OCI-LY7 (cell line): ENCODE data around the gene IRAK1. TPM values are rescaled to one million over a fixed set of nuclear protein-coding genes. Genes with fewer than 3 reads are reported as not detected.

ENCODE experiments used
- Bru-seq: library from RNA; stranded (reverse); fragments of 400-500 nt; gene quantifications from one replicate; lab custom pipeline; 2021; lab: Mats Ljungman, UMichigan
- BruChase-seq, 2 experiments: library from RNA; stranded (reverse); fragments of 400-500 nt; gene quantifications; one replicate each; lab custom pipeline; 2021; lab: Mats Ljungman, UMichigan
- BruUV-seq: library from RNA; stranded (reverse); fragments of 400-500 nt; replicated peaks from 2 replicates; lab custom pipeline; 2021; lab: Mats Ljungman, UMichigan
- CTCF ChIA-PET: fragments of 300-600 bp; sonication (Branson Sonifier 250); formaldehyde crosslinking; loops from one replicate; lab custom pipeline; 2022; ENCODE audit warnings: antibody characterized with exemption; ENCODE audit not compliant: unreplicated experiment; lab: Charles Lee
- POLR2A ChIA-PET: fragments of 300-600 bp; sonication (Branson Sonifier 250); formaldehyde crosslinking; loops from one replicate; lab custom pipeline; 2022; ENCODE audit warnings: antibody characterized with exemption; lab: Charles Lee
- DNase-seq: peaks from one replicate; pipeline ENCODE4 v3.0.0-alpha.2; 2015; ENCODE audit warnings: low spot score
- H2AFZ ChIP-seq: fragments of 200-600 bp; sonication (generic), shearing (Covaris generic); 2 replicates; pipeline ENCODE4 v1.6.1; 2014; ENCODE audit warnings: mild to moderate bottlenecking, antibody characterized with exemption, low read length, moderate library complexity
- H3K27ac ChIP-seq: fragments of 200-600 bp; sonication (generic); 2 replicates; pipeline ENCODE4 v1.5.1; 2014; ENCODE audit warnings: mixed run types, low read depth, mild to moderate bottlenecking, moderate library complexity, low read length, inconsistent platforms; ENCODE audit not compliant: poor library complexity, severe bottlenecking
- H3K36me3 ChIP-seq: fragments of 200-600 bp; sonication (generic); 2 replicates; pipeline ENCODE4 v1.6.1; 2014; ENCODE audit warnings: mild to moderate bottlenecking, antibody characterized with exemption, low read length, moderate library complexity, mixed read lengths; ENCODE audit not compliant: insufficient read depth
- H3K4me1 ChIP-seq: fragments of 200-600 bp; sonication (generic); 2 replicates; pipeline ENCODE4 v1.5.1; 2014; ENCODE audit warnings: mild to moderate bottlenecking, low read length; ENCODE audit not compliant: insufficient read depth, poor library complexity, severe bottlenecking
- H3K4me2 ChIP-seq: fragments of 200-600 bp; sonication (generic); 2 replicates; pipeline ENCODE4 v1.6.1; 2014; ENCODE audit warnings: mild to moderate bottlenecking, low read length
- H3K4me3 ChIP-seq: fragments of 200-600 bp; sonication (generic); 2 replicates; pipeline ENCODE4 v1.5.1; 2014; ENCODE audit warnings: mild to moderate bottlenecking, low read depth, low read length; ENCODE audit not compliant: poor library complexity, severe bottlenecking
- H3K79me2 ChIP-seq: fragments of 200-600 bp; sonication (generic); 2 replicates; pipeline ENCODE4 v1.6.1; 2016; ENCODE audit warnings: low read depth, mild to moderate bottlenecking, low read length, moderate library complexity, mixed read lengths; ENCODE audit not compliant: insufficient read depth
- H3K9me2 ChIP-seq: fragments of 200-600 bp; sonication (generic); 2 replicates; pipeline ENCODE4 v1.6.1; 2016; ENCODE audit warnings: mild to moderate bottlenecking, low read length, mixed read lengths; ENCODE audit not compliant: insufficient read depth
- H3K9me3 ChIP-seq: fragments of 200-600 bp; sonication (generic); 2 replicates; pipeline ENCODE4 v1.6.1; 2014; ENCODE audit warnings: mild to moderate bottlenecking, mixed run types, low read length, mixed read lengths
- H4K20me1 ChIP-seq: fragments of 200-600 bp; sonication (generic); 2 replicates; pipeline ENCODE4 v1.6.1; 2014; ENCODE audit warnings: mild to moderate bottlenecking, antibody characterized with exemption, low read length, moderate library complexity, mixed read lengths; ENCODE audit not compliant: insufficient read depth
- EZH2phosphoT487 ChIP-seq: fragments of 200-600 bp; sonication (generic); IDR thresholded peaks from 2 replicates; pipeline ENCODE4 v1.6.1; 2018; ENCODE audit warnings: low read depth, borderline replicate concordance, mild to moderate bottlenecking, mixed run types, antibody characterized with exemption, low read length, moderate library complexity, mixed read lengths
- intact Hi-C: fragments of 100-400 bp; cut with micrococcal nuclease; formaldehyde crosslinking; loops from one replicate; pipeline ENCODE4 v1.10.0; 2022; ENCODE audit not compliant: unreplicated experiment
- long read RNA-seq: library from polyadenylated mRNA; stranded (forward); transcript quantifications from one replicate; pipeline ENCODE4 v2.0.0, GENCODE V29; 2022
- total RNA-seq, 2 experiments: library from RNA; depleted of rRNA in 1 of 2; stranded (reverse); fragments of >200 nt in 1 of 2; shearing (Covaris generic) in 1 of 2; gene quantifications; 2 replicates each; pipeline ENCODE4 v1.2.3, GENCODE V29; 2014 to 2022
- TF ChIP-seq, protein P1 (sequence below): fragments of 200-600 bp; sonication (generic); conservative IDR thresholded peaks from 2 replicates; pipeline ENCODE4 v1.5.1; 2014; ENCODE audit warnings: mild to moderate bottlenecking, antibody characterized with exemption, low read length, moderate library complexity, mixed read lengths

The IRAK1 gene
- total RNA-seq (2014; rRNA removed; shearing (Covaris generic)) (56.8 and 75.5 TPM in 2 replicates), total RNA-seq (2022) (119 and 136 TPM in 2 replicates), Bru-seq, nascent RNA (percentile 74 among the genes with signal in this experiment), BruChase-seq, experiment 1, labeled RNA remaining after a 6-hour chase (percentile 96 among the genes with signal in this experiment), BruChase-seq, experiment 2, labeled RNA remaining after a 2-hour chase (percentile 89 among the genes with signal in this experiment)
- long read RNA-seq, transcript IRAK1-205 (13 exons, 2,127 nt) = minor isoform, 6 of 248 reads
- long read RNA-seq, transcript IRAK1-203 (14 exons, 3,666 nt) = major isoform, 132 of 248 reads
- long read RNA-seq, transcript IRAK1-204 (14 exons, 2,049 nt) = minor isoform, 13 of 248 reads
- long read RNA-seq, partial matches to known transcripts = 56 of 248 reads
- long read RNA-seq, other reads (novel, unspliced or antisense) = 40 of 248 reads

DNA sequence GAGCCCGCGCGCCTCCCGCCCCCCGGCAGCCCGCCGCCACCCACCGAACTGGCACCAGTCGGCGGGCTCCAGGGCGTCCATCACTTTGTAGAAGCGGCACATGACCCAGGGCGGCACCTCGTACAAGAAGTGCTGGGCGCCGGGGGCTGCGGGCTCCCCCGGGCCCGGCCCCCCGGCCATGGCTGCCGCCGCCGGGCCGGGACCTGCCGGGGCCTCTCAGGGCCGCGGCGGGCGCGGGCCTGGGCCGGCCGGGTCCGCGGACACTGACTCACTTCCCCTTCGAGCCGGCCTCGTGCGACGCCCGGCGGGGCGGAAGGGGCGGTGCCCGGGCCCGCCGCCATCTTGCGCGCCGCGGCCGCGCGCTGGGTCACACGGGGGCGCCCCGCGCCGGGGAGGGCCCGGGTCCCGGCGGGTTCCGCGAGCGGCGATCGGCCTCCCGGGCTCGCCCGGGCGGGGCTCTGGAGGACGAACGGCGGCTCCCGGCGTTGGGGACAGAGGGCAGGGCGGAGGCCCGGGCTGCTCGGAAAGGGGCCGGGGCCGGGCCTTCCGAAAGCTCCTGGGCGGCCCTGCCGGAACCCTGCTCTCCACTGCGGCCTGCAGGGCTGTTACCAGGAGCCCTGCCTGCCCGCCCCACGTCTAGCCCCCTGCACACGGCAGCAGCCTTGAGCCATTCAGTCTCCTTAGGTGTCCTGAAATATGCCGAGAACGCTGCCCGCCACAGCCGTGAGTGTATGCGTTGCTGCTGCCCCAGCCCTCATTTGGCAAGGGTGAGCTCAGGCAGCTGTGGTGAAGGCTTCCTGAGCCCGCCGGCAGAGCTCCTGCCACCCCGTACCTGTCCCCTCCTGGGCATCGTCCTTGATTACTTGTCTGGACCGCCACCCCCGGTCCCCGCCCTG is at the start of gene IRAK1:
IRAK1 (minus strand) TSS at position 270 of the 896 bp plus-strand sequence; CDS start at position 180, 90 bp downstream.
- H3K9me2 ChIP-seq = no peaks in the 10 kb centered on the region; the same call in 1 of the 2 replicates
- no peaks in the 10 kb centered on the region for H3K9me3 ChIP-seq
- ChIA-PET POLR2A (interaction anchor here (1.3 to 1.7 kb wide), 2 partner anchors 22 to 91 kb away, joined by 3 to 5 read pairs; no protein-coding TSS in a partner anchor), CTCF (no interaction called here)
- H3K36me3 ChIP-seq = peaks cover 29% of the 10 kb centered on the region
- intact Hi-C loops = loop anchor here (1.0 kb wide), 2 partner anchors 49 to 92 kb away; partner anchors contain the start of gene HCFC1
- peak within 1 kb of the TSS; percentile 91 for H3K4me2 ChIP-seq
- peak within 1 kb of the TSS; percentile 97 for H3K4me3 ChIP-seq
- peak within 1 kb of the TSS; percentile 76 for H3K27ac ChIP-seq
- peaks cover 6% of the 10 kb centered on the region; the same call in 1 of the 2 replicates for H3K79me2 ChIP-seq
- peak; percentile 73 for DNase-seq
- peak within 1 kb of the TSS; percentile 46; the same call in 1 of the 2 replicates for H2AFZ ChIP-seq
- TF ChIP-seq, protein P1, sequence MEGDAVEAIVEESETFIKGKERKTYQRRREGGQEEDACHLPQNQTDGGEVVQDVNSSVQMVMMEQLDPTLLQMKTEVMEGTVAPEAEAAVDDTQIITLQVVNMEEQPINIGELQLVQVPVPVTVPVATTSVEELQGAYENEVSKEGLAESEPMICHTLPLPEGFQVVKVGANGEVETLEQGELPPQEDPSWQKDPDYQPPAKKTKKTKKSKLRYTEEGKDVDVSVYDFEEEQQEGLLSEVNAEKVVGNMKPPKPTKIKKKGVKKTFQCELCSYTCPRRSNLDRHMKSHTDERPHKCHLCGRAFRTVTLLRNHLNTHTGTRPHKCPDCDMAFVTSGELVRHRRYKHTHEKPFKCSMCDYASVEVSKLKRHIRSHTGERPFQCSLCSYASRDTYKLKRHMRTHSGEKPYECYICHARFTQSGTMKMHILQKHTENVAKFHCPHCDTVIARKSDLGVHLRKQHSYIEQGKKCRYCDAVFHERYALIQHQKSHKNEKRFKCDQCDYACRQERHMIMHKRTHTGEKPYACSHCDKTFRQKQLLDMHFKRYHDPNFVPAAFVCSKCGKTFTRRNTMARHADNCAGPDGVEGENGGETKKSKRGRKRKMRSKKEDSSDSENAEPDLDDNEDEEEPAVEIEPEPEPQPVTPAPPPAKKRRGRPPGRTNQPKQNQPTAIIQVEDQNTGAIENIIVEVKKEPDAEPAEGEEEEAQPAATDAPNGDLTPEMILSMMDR = no peak
- TF ChIP-seq EZH2phosphoT487 = no peak
- H4K20me1 ChIP-seq = no peaks in the 10 kb centered on the region
- BruUV-seq = no TSS peak
- peaks cover 29% of the 10 kb centered on the region for H3K4me1 ChIP-seq

DNA sequence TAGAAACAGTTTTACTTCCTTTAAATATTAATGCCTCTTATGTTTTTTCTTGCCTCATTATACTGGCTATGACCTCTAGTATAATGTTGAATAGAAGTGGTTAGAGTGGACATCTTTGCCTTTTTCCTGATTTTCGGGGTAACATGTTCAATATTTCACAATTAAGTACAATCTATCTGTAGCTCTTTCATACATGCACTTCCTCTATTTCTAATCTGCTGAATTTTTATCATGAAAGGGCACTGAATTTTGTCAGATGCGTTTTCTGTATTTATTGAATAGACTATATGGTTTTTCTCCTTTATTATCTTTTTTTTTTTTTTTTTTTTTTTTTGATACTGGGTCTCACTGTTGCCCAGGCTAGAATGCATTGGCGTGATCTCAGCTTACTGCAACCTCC is 48.9 kb upstream of the IRAK1 start:
- Histone ChIP-seq H4K20me1 (no peaks in the 10 kb centered on the region), H3K36me3 (peaks cover 8% of the 10 kb centered on the region), H2AFZ (no peak overlapping the region), H3K9me3 (no peaks in the 10 kb centered on the region), H3K27ac (no peak overlapping the region), H3K4me1 (peaks cover 19% of the 10 kb centered on the region), H3K4me3 (no peak overlapping the region), H3K79me2 (peaks cover 48% of the 10 kb centered on the region), H3K4me2 (no peak overlapping the region), H3K9me2 (no peaks in the 10 kb centered on the region)
- TF ChIP-seq, protein P1 = no peak
- no peak for TF ChIP-seq EZH2phosphoT487
- DNase-seq = no peak
- POLR2A ChIA-PET = no interaction called here
- BruUV-seq = no TSS peak
- intact Hi-C loops = no loop called here
- CTCF ChIA-PET = no interaction called here
